K562 (cell line): ENCODE data around the gene ZNF556. TPM values are rescaled to one million over a fixed set of nuclear protein-coding genes. Genes with fewer than 3 reads are reported as not detected.

ENCODE experiments used
- ETV6 ChIP-seq, 3 experiments: fragments of 150-350 bp in 1 of 3; sonication (generic) in 1 of 3; formaldehyde crosslinking in 1 of 3; IDR thresholded peaks; 2 replicates each; pipeline versions ENCODE4 v1.6.1 to v1.8.0; 2014 to 2022; ENCODE audit warnings: borderline replicate concordance in 2 of 3, low read depth in 2 of 3, antibody characterized with exemption in 1 of 3, low read length in 1 of 3, mild to moderate bottlenecking in 1 of 3, missing genetic modification reagents in 1 of 3
- HOXB6 ChIP-seq: fragments of 250-450 bp; sonication (Bioruptor Pico); IDR thresholded peaks from 2 replicates; pipeline ENCODE4 v1.5.1; 2022; ENCODE audit warnings: mild to moderate bottlenecking, borderline replicate concordance
- PYGO2 ChIP-seq: fragments of 450-650 bp; IDR thresholded peaks from 2 replicates; pipeline ENCODE4 v1.6.1; 2016; ENCODE audit warnings: mild to moderate bottlenecking, missing genetic modification characterization, moderate library complexity, missing compliant biosample characterization
- RBM14 ChIP-seq: fragments of 200-400 bp; formaldehyde crosslinking; IDR thresholded peaks from 2 replicates; pipeline ENCODE4 v1.6.1; 2018; ENCODE audit warnings: low read depth, mild to moderate bottlenecking, low read length, moderate library complexity, borderline replicate concordance; ENCODE audit not compliant: insufficient read depth
- RBM25 ChIP-seq: fragments of 200-400 bp; formaldehyde crosslinking; IDR thresholded peaks from 2 replicates; pipeline ENCODE4 v1.6.1; 2018; ENCODE audit warnings: low read length, low read depth, moderate library complexity; ENCODE audit not compliant: severe bottlenecking
- SP2 ChIP-seq: IDR thresholded peaks from 2 replicates; pipeline ENCODE4 v1.6.1; 2011; ENCODE audit warnings: mild to moderate bottlenecking, low read depth, low read length, moderate library complexity; ENCODE audit not compliant: poor library complexity, severe bottlenecking; ENCODE audit errors: extremely low read depth
- TCF7L2 ChIP-seq: fragments of 150-350 bp; IDR thresholded peaks from 2 replicates; pipeline ENCODE4 v1.6.1; 2016; ENCODE audit warnings: low read depth, mild to moderate bottlenecking, low read length, moderate library complexity
- polyA plus RNA-seq, 8 experiments: library from polyadenylated mRNA; depleted of rRNA in 4 of 8; stranded (reverse) in 5 of 8; unstranded in 3 of 8; fragments of >200 nt; fragmentation: Nextera tagmentation in 2 of 8; fragmentation: Illumina TruSeq in 1 of 8; extraction: Ambion mirVana in 2 of 8; extraction: Trizol in 1 of 8; gene quantifications; 2 replicates each; pipeline versions ENCODE4 v1.2.1 to v1.2.3, GENCODE V29; 2011 to 2014; ENCODE audit warnings: inconsistent platforms in 1 of 8, missing spikeins in 1 of 8
- total RNA-seq, 7 experiments: library from RNA; depleted of rRNA in 6 of 7; stranded (reverse); fragments of >200 nt in 6 of 7; fragmentation: Illumina TruSeq in 2 of 7; extraction: Trizol in 2 of 7; gene quantifications; 2 replicates each; pipeline versions ENCODE4 v1.2.1 to v1.2.3, GENCODE V29; 2011 to 2021; ENCODE audit warnings: low replicate concordance in 1 of 7
- TF ChIP-seq, protein P1 (sequence below): fragments of 250-450 bp; sonication (Bioruptor Pico); IDR thresholded peaks from 2 replicates; pipeline ENCODE4 v1.5.0; 2021
- TF ChIP-seq, protein P2 (sequence below), 2 experiments: IDR thresholded peaks in 1 of 2; conservative IDR thresholded peaks in 1 of 2; 2 replicates each; pipeline ENCODE4 v1.6.1; 2016; ENCODE audit warnings: low read depth in 2 of 2, mild to moderate bottlenecking in 1 of 2, missing compliant biosample characterization in 1 of 2, missing genetic modification characterization in 1 of 2, moderate library complexity in 1 of 2
- TF ChIP-seq, protein P3 (sequence below): fragments of 450-650 bp; formaldehyde crosslinking; IDR thresholded peaks from 2 replicates; pipeline ENCODE4 v1.4.0; 2022; ENCODE audit warnings: missing genetic modification characterization

Gene ZNF556
- total and polyA plus RNA-seq, 9 of the 15 experiments (the other 6 are each of a cell fraction or from before 2014, with no cell fraction given): 0.01 to 0.36 (median 0.10) TPM; not detected in 1

DNA sequence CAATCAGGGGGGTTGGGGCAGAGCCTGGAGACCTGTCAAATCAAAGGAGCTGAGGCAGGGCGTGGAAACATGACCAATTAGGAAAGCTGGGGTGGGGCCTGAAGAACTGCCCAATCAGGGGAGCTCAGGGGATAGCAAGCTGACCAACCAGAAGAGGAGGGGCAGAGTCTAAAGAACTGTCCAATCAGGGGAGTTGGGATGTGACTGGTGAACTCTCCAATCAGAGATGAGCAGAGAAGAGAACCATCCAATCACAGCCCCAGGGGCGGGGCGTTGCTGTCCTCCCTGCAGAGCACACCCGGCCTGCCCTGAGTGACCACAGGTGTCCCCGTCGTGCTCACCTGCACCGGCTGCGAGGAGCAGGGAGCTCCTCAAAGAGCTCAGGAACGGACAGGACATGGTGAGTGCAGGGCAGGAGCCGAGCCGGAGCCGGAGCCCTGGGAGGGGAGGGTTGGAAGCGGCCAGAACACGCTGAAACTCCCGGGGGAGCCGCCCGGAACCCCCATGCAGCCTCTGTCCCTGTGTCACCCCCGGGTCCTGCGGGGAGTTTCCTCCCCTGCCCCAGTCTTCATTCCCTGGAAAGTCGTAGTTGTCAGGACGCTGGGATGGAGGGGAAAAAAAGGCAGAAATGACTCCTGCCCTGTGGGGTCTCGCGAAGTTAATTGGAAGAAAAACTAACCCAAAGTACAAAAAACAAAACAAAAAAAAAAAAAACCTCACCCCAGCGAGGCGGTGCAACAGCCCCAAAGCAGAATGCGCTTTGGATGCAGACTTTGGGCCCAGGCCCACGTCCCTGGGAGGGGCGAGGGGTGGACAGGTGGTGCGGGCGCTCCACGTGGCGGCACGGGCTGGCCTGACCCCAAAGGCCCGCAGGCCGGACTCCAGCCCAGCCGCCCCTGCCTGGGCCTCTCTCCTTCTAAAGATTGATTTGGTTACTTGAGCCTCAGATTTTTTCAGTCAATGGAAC lies at the start of gene ZNF556 (continued):
- TF ChIP-seq, protein P1, sequence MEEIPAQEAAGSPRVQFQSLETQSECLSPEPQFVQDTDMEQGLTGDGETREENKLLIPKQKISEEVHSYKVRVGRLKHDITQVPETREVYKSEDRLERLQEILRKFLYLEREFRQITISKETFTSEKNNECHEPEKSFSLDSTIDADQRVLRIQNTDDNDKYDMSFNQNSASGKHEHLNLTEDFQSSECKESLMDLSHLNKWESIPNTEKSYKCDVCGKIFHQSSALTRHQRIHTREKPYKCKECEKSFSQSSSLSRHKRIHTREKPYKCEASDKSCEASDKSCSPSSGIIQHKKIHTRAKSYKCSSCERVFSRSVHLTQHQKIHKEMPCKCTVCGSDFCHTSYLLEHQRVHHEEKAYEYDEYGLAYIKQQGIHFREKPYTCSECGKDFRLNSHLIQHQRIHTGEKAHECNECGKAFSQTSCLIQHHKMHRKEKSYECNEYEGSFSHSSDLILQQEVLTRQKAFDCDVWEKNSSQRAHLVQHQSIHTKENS (CRISPR knock-in tag): no peak
- TF ChIP-seq PYGO2 (no peak), RBM25 (peak; percentile 73), SP2 (no peak), TCF7L2 (no peak), RBM14 (no peak), HOXB6 (CRISPR knock-in tag) (no peak), ETV6 (IDR thresholded peaks at IDR 0.05; ENCODE audit: borderline replicate concordance in 1 of 2, low read depth in 2 of 2, low read length in 1 of 2) (no peak), ETV6 (CRISPR knock-in tag; IDR thresholded peaks at IDR 0.05; ENCODE audit: borderline replicate concordance) (no peak)
- TF ChIP-seq, protein P2, sequence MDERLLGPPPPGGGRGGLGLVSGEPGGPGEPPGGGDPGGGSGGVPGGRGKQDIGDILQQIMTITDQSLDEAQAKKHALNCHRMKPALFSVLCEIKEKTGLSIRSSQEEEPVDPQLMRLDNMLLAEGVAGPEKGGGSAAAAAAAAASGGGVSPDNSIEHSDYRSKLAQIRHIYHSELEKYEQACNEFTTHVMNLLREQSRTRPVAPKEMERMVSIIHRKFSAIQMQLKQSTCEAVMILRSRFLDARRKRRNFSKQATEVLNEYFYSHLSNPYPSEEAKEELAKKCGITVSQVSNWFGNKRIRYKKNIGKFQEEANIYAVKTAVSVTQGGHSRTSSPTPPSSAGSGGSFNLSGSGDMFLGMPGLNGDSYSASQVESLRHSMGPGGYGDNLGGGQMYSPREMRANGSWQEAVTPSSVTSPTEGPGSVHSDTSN (CRISPR knock-in tag; IDR thresholded peaks at IDR 0.05; ENCODE audit: low read depth): no peak
- TF ChIP-seq, protein P2 (tag; conservative IDR thresholded peaks at IDR 0.05; ENCODE audit: low read depth): no peak
- TF ChIP-seq, protein P3, sequence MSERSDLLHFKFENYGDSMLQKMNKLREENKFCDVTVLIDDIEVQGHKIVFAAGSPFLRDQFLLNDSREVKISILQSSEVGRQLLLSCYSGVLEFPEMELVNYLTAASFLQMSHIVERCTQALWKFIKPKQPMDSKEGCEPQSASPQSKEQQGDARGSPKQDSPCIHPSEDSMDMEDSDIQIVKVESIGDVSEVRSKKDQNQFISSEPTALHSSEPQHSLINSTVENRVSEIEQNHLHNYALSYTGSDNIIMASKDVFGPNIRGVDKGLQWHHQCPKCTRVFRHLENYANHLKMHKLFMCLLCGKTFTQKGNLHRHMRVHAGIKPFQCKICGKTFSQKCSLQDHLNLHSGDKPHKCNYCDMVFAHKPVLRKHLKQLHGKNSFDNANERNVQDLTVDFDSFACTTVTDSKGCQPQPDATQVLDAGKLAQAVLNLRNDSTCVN (CRISPR knock-in tag): no peak
